Thyroid gland (tissue), 4 donors: ENCODE measurements around the gene CCDC152.

Experiments used
- POLR2A ChIP-seq, 2 donors: fragments of 450-650 bp; IDR thresholded peaks; one replicate each; pipeline ENCODE4 v1.6.1; 2017; ENCODE audit warnings: antibody characterized with exemption in 2 of 2, mild to moderate bottlenecking in 2 of 2, moderate library complexity in 1 of 2
- TF ChIP-seq, protein P1 (sequence below), 6 experiments: fragments of 200-600 bp in 3 of 6; fragments of 450-650 bp in 3 of 6; sonication (generic) in 3 of 6; IDR thresholded peaks; one replicate each; pipeline ENCODE4 v1.5.1; 2016 to 2019; ENCODE audit warnings: antibody characterized with exemption in 6 of 6, mild to moderate bottlenecking in 2 of 6, inconsistent platforms in 1 of 6, moderate library complexity in 1 of 6

- TF ChIP-seq, protein P1, sequence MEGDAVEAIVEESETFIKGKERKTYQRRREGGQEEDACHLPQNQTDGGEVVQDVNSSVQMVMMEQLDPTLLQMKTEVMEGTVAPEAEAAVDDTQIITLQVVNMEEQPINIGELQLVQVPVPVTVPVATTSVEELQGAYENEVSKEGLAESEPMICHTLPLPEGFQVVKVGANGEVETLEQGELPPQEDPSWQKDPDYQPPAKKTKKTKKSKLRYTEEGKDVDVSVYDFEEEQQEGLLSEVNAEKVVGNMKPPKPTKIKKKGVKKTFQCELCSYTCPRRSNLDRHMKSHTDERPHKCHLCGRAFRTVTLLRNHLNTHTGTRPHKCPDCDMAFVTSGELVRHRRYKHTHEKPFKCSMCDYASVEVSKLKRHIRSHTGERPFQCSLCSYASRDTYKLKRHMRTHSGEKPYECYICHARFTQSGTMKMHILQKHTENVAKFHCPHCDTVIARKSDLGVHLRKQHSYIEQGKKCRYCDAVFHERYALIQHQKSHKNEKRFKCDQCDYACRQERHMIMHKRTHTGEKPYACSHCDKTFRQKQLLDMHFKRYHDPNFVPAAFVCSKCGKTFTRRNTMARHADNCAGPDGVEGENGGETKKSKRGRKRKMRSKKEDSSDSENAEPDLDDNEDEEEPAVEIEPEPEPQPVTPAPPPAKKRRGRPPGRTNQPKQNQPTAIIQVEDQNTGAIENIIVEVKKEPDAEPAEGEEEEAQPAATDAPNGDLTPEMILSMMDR (IDR thresholded peaks at IDR 0.05), result no peak
- TF ChIP-seq POLR2A (IDR thresholded peaks at IDR 0.05), result no peak
Measured at GRCh38 chr5:42798284-42799240, 41.9 kb downstream of the CCDC152 start.
